MCF 10A (cell line): ENCODE data around the gene AKAP1. TPM values are rescaled to one million over a fixed set of nuclear protein-coding genes. Genes with fewer than 3 reads are reported as not detected.

ENCODE experiments used
- BruUV-seq: library from RNA; stranded (reverse); fragments of 400-500 nt; replicated peaks from 2 replicates; lab custom pipeline; 2021; lab: Mats Ljungman, UMichigan
- CTCF ChIA-PET: fragments of 300-600 bp; sonication (Branson Sonifier 250); formaldehyde crosslinking; extraction: SDS; loops from one replicate; lab custom pipeline; 2021; ENCODE audit warnings: antibody characterized with exemption, inconsistent platforms; lab: Yijun Ruan, JAX
- POLR2A ChIA-PET: fragments of 300-600, 350-650 bp; sonication (Branson Sonifier 250); formaldehyde crosslinking; extraction: SDS; loops from one replicate; lab custom pipeline; 2020; ENCODE audit warnings: antibody characterized with exemption, inconsistent platforms; lab: Yijun Ruan, JAX
- DNase-seq: peaks from one replicate; pipeline ENCODE4 v3.0.0-alpha.2; 2018; ENCODE audit not compliant: unreplicated experiment
- H3K27ac Mint-ChIP-seq: one replicate; pipeline ENCODE4 v1.8.0; 2022; ENCODE audit warnings: mild to moderate bottlenecking, low read depth, mixed read lengths; ENCODE audit not compliant: unreplicated experiment
- H3K27me3 Mint-ChIP-seq: one replicate; pipeline ENCODE4 v1.8.0; 2022; ENCODE audit warnings: mixed read lengths; ENCODE audit not compliant: insufficient read depth, unreplicated experiment
- H3K36me3 Mint-ChIP-seq: one replicate; pipeline ENCODE4 v1.8.0; 2022; ENCODE audit warnings: mild to moderate bottlenecking, moderate library complexity, mixed read lengths; ENCODE audit not compliant: insufficient read depth, unreplicated experiment
- H3K4me1 Mint-ChIP-seq: one replicate; pipeline ENCODE4 v1.8.0; 2022; ENCODE audit warnings: mixed read lengths; ENCODE audit not compliant: insufficient read depth, unreplicated experiment
- H3K4me3 Mint-ChIP-seq: one replicate; pipeline ENCODE4 v1.8.0; 2022; ENCODE audit warnings: mild to moderate bottlenecking, moderate library complexity, mixed read lengths; ENCODE audit not compliant: unreplicated experiment
- H3K9me3 Mint-ChIP-seq: one replicate; pipeline ENCODE4 v1.8.0; 2022; ENCODE audit warnings: mixed read lengths; ENCODE audit not compliant: unreplicated experiment
- intact Hi-C: fragments of 100-400 bp; cut with micrococcal nuclease; formaldehyde crosslinking; loops from 2 replicates; pipeline ENCODE4 v1.14.1; 2022
- total RNA-seq: library from RNA; stranded (reverse); gene quantifications from 2 replicates; pipeline ENCODE4 v1.2.3, GENCODE V29; 2022
- TF ChIP-seq, protein P1 (sequence below): fragments of 200-600 bp; IDR thresholded peaks from one replicate; pipeline ENCODE4 v1.8.0; 2022; ENCODE audit warnings: antibody characterized with exemption, mild to moderate bottlenecking; ENCODE audit not compliant: unreplicated experiment

Gene AKAP1
- total RNA-seq, 1 experiment from 2014 or later = 32.4 TPM

DNA sequence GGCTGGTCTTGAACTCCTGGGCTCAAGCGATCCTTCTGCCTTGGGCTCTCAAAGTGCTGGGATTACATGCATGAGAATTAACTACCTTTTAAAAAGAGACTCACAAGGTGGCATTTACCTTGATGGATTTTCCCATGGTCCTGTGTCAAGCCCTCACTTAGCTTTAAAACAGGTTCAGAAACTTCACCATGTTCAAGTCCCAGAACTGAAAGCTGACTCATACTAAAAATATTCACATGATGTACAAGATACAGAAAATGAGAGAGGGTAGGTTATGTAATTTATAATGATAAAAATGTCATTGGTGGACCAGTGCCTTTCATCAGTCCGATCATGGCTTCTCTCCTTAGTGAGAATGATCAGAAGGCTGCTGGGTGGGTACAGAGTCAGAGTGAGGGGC is 4.3 kb upstream of the AKAP1 start:
- DNase-seq = peak; percentile 2
- no peaks in the 10 kb centered on the region for H3K36me3 Mint-ChIP-seq
- POLR2A ChIA-PET = interaction anchor here (0.5 to 1.5 kb wide), 6 partner anchors 14 to 778 kb away, joined by 3 to 5 read pairs (median 4); no protein-coding TSS in a partner anchor
- CTCF ChIA-PET = interaction anchor here (0.6 to 1.2 kb wide), 3 partner anchors 26 to 70 kb away, joined by 3 to 4 read pairs (median 3); no protein-coding TSS in a partner anchor
- no TSS peak for BruUV-seq
- H3K9me3 Mint-ChIP-seq = no peaks in the 10 kb centered on the region
- H3K27ac Mint-ChIP-seq = no peak overlapping the region
- H3K4me3 Mint-ChIP-seq = no peak overlapping the region
- TF ChIP-seq, protein P1, sequence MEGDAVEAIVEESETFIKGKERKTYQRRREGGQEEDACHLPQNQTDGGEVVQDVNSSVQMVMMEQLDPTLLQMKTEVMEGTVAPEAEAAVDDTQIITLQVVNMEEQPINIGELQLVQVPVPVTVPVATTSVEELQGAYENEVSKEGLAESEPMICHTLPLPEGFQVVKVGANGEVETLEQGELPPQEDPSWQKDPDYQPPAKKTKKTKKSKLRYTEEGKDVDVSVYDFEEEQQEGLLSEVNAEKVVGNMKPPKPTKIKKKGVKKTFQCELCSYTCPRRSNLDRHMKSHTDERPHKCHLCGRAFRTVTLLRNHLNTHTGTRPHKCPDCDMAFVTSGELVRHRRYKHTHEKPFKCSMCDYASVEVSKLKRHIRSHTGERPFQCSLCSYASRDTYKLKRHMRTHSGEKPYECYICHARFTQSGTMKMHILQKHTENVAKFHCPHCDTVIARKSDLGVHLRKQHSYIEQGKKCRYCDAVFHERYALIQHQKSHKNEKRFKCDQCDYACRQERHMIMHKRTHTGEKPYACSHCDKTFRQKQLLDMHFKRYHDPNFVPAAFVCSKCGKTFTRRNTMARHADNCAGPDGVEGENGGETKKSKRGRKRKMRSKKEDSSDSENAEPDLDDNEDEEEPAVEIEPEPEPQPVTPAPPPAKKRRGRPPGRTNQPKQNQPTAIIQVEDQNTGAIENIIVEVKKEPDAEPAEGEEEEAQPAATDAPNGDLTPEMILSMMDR = no peak
- no peaks in the 10 kb centered on the region for H3K27me3 Mint-ChIP-seq
- intact Hi-C loops = loop anchor here (10.0 kb wide), 2 partner anchors 96 to 246 kb away; partner anchors contain the start of genes C17orf67 and DGKE
- no peaks in the 10 kb centered on the region for H3K4me1 Mint-ChIP-seq

DNA sequence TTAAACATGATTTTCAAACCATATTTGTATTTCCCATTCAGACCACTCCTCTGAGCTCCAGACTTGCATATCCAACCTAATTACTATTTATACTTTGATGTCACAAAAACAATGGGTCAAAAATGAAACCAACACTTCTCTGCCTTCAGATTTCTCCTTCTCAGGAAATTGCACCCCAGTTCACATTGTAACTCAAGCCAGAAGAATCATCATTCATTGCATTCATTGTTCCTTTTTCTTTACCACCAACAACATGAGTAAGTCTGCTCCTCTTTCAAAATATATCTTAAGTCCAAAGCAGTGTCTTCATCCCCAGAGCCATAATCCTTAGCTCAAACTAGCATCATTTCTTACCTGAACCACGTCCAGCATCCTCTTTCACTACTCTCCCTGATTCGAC is 2.6 kb upstream of the AKAP1 start:
- H3K9me3 Mint-ChIP-seq = no peaks in the 10 kb centered on the region
- intact Hi-C loops = loop anchor here (10.0 kb wide), 2 partner anchors 98 to 248 kb away; partner anchors contain the start of genes C17orf67 and DGKE

DNA sequence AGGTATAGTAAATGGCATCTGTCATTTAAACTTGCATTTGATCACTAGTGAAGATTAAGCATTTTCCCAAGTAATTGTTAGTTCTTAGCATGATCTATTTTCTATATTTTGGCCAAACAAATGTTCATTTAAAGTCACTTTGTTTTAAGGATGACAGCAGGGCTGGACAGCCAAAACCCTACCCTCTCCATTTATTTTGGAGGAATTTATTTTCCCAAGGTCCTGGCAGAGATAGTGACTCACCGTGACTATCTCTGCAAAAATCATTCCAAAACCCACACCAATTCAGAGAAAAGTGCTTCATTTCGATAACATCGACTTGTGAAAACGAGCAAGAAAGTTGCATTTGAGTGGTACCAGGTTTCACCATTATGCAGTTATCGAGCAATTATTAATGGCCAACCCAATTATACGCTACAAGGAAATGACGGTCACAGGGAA is 665 bp upstream of the AKAP1 start:
- Mint-ChIP-seq H3K36me3 (peaks cover 18% of the 10 kb centered on the region), H3K4me1 (peaks cover 18% of the 10 kb centered on the region), H3K27ac (peak overlapping the region; percentile 81), H3K4me3 (peak overlapping the region; percentile 77), H3K27me3 (no peaks in the 10 kb centered on the region), H3K9me3 (no peaks in the 10 kb centered on the region)
- ChIA-PET CTCF (interaction anchor here (1.0 kb wide), 2 partner anchors 74 to 75 kb away, joined by 3 to 5 read pairs; no protein-coding TSS in a partner anchor), POLR2A (interaction anchor here (0.6 to 4.9 kb wide), 25 partner anchors 9 to 972 kb away, joined by 3 to 77 read pairs (median 4); partner anchors contain the start of genes C17orf67, DGKE, MRPS23 and SCPEP1)
- intact Hi-C loops = loop anchor here (10.0 kb wide), 2 partner anchors 100 to 250 kb away; partner anchors contain the start of genes C17orf67 and DGKE
- DNase-seq = no peak
- BruUV-seq = TSS peak; percentile 86
- TF ChIP-seq, protein P1 = no peak

More for the DNA sequence above, 2.6 kb upstream of the AKAP1 start:
- no peak overlapping the region for H3K4me3 Mint-ChIP-seq
- CTCF ChIA-PET = interaction anchor here (1.0 to 1.2 kb wide), 3 partner anchors 10 to 101 kb away, joined by 3 to 4 read pairs (median 3); no protein-coding TSS in a partner anchor
- TF ChIP-seq, protein P1 = no peak
- POLR2A ChIA-PET = interaction anchor here (1.2 kb wide), 1 partner anchor 13 kb away, joined by 3 read pairs; no protein-coding TSS in a partner anchor
- no TSS peak for BruUV-seq
- H3K36me3 Mint-ChIP-seq = peaks cover 3% of the 10 kb centered on the region
- no peak overlapping the region for H3K27ac Mint-ChIP-seq
- no peak for DNase-seq
- H3K27me3 Mint-ChIP-seq = no peaks in the 10 kb centered on the region
- peaks cover 8% of the 10 kb centered on the region for H3K4me1 Mint-ChIP-seq

DNA sequence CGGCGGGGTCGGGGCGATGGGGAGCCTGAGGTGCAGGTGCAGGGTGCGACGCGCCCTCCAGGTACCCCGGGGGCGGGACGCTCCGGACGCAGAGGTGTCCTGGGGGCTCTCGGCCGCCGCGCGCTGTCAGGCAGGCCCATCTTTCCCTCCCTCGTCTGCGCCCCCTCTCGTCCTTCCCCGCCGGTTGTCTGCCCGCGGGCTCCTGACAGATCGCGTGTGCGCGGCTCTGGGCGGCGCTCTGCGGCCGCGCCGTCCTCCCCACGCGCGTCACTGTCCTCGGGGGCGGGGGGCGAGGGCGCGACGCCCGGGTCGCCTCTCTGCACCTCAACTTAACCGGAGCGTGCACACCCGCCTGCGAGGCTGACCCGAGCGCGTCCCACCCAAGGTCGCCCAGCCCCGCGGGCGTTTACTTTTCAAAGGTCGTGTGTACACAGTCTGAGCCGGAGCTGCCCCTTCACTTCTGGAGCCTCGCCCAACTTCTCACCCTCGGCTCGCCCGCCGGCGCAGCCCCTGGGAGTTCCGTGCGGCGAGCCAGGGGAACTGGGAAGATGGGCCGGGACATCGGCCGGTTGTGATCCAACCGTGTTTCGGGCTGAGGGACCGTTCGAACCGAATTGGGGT is 512 bp downstream of the AKAP1 start:
- POLR2A ChIA-PET = interaction anchor here (0.6 to 4.9 kb wide), 28 partner anchors 10 to 1332 kb away, joined by 3 to 77 read pairs (median 4); partner anchors contain the start of genes C17orf67, DGKE, MRPS23 and RNF43
- Mint-ChIP-seq H3K36me3 (peaks cover 18% of the 10 kb centered on the region), H3K27ac (peak overlapping the region; percentile 64)

More for the DNA sequence above, 512 bp downstream of the AKAP1 start:
- Mint-ChIP-seq H3K9me3 (no peaks in the 10 kb centered on the region), H3K4me1 (peaks cover 26% of the 10 kb centered on the region), H3K27me3 (no peaks in the 10 kb centered on the region), H3K4me3 (peak overlapping the region; percentile 77)
- no TSS peak for BruUV-seq
- CTCF ChIA-PET = interaction anchor here (0.5 to 1.3 kb wide), 3 partner anchors 77 to 808 kb away, joined by 3 to 5 read pairs (median 4); no protein-coding TSS in a partner anchor
- intact Hi-C loops = loop anchor here (10.0 kb wide), 2 partner anchors 101 to 251 kb away; partner anchors contain the start of genes C17orf67 and DGKE
- peak; percentile 35 for DNase-seq
- TF ChIP-seq, protein P1 = peak; percentile 17
